ENCODE results near the gene NRIP1. TPM values are rescaled to one million over a fixed set of nuclear protein-coding genes. Genes with fewer than 3 reads are reported as not detected.

NRIP1 gene
- total RNA-seq, 1 experiment from 2014 or later: 29.6 TPM

DNA sequence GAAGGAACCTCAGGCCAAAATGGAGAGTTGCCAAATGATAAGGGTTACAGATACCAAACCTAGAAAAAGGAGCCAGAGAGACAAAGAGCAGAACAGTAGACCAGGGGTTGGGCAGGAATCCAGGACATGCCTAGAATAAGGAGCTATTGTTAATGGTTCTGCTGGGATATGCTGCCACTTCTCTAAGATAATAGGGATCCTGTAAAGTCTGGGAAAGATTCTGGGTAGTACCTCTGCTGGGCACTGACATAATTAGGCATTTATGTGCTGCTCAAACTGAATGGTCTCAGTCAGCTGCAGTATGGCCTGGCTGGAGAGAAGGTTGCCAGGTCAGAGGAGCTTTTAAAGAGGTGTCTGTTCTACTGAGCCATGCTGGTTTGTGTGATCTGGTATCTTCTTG lies 19.9 kb upstream of the NRIP1 start:
- no peaks in the 10 kb centered on the region for H3K27me3 ChIP-seq (ENCODE audit: insufficient read depth, low read length)
- ChIA-PET POLR2A (no interaction called here), CTCF (no interaction called here), RAD21 (ENCODE audit: low non-redundant PET in 1 of 2, low total read pairs in 2 of 2, uncharacterized antibody in 2 of 2, unreplicated experiment in 2 of 2) (no interaction called here)
- H3K27ac ChIP-seq (ENCODE audit: low read depth, low read length): no peak overlapping the region
- no peaks in the 10 kb centered on the region for H3K4me1 ChIP-seq (ENCODE audit: control insufficient read depth in 1 of 2, insufficient read depth in 2 of 2, low read length in 2 of 2)
- no peak overlapping the region for H3K4me2 ChIP-seq (ENCODE audit: low read length)
- no peak for DNase-seq (ENCODE audit: low read depth, low spot score)
- intact Hi-C loops (cut with micrococcal nuclease): no loop called here
- H4K20me1 ChIP-seq (ENCODE audit: insufficient read depth): no peaks in the 10 kb centered on the region
- H3K9me3 ChIP-seq (ENCODE audit: control insufficient read depth in 1 of 2, insufficient read depth in 1 of 2, low read depth in 1 of 2, low read length in 2 of 2): no peaks in the 10 kb centered on the region; a peak in 1 of 4 replicates
- ATAC-seq: no peak
- H3K36me3 ChIP-seq (ENCODE audit: control insufficient read depth in 1 of 2, insufficient read depth in 2 of 2, low read length in 2 of 2): no peaks in the 10 kb centered on the region
- H3K4me3 ChIP-seq (replicated peaks in 1 of 2; ENCODE audit: low read depth in 1 of 2, low read length in 2 of 2): no peak overlapping the region
- BruUV-seq (replicated peaks): no TSS peak
- H3K79me2 ChIP-seq (ENCODE audit: insufficient read depth, low read length): no peaks in the 10 kb centered on the region
- no peak overlapping the region for H2AFZ ChIP-seq (ENCODE audit: low read depth, low read length, poor library complexity, severe bottlenecking)
- no peaks in the 10 kb centered on the region for H3K9me2 ChIP-seq (ENCODE audit: insufficient read depth)
- no peak overlapping the region for H3K9ac ChIP-seq (ENCODE audit: low read length)
- TF ChIP-seq RAD21 (IDR thresholded peaks at IDR 0.05; ENCODE audit: low read depth) (no peak), POLR2AphosphoS5 (IDR thresholded peaks at IDR 0.05; ENCODE audit: low read depth, low read length) (no peak), ZFX (IDR thresholded peaks at IDR 0.05) (no peak), SRF (IDR thresholded peaks at IDR 0.05; ENCODE audit: low read depth) (no peak), ELF1 (IDR thresholded peaks at IDR 0.05; ENCODE audit: borderline replicate concordance, low read depth) (no peak), TCF7L2 (IDR thresholded peaks at IDR 0.05; ENCODE audit: borderline replicate concordance, extremely low read depth, insufficient read depth, insufficient read length) (no peak), EZH2 (IDR thresholded peaks at IDR 0.05) (no peak), SIN3A (IDR thresholded peaks at IDR 0.05; ENCODE audit: low read depth) (no peak)
- TF ChIP-seq, protein P1, sequence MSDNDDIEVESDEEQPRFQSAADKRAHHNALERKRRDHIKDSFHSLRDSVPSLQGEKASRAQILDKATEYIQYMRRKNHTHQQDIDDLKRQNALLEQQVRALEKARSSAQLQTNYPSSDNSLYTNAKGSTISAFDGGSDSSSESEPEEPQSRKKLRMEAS (IDR thresholded peaks at IDR 0.05): no peak
- TF ChIP-seq, protein P2, sequence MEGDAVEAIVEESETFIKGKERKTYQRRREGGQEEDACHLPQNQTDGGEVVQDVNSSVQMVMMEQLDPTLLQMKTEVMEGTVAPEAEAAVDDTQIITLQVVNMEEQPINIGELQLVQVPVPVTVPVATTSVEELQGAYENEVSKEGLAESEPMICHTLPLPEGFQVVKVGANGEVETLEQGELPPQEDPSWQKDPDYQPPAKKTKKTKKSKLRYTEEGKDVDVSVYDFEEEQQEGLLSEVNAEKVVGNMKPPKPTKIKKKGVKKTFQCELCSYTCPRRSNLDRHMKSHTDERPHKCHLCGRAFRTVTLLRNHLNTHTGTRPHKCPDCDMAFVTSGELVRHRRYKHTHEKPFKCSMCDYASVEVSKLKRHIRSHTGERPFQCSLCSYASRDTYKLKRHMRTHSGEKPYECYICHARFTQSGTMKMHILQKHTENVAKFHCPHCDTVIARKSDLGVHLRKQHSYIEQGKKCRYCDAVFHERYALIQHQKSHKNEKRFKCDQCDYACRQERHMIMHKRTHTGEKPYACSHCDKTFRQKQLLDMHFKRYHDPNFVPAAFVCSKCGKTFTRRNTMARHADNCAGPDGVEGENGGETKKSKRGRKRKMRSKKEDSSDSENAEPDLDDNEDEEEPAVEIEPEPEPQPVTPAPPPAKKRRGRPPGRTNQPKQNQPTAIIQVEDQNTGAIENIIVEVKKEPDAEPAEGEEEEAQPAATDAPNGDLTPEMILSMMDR (IDR thresholded peaks at IDR 0.05 in 2 of 3, conservative IDR thresholded peaks at IDR 0.05 in 1 of 3; ENCODE audit: borderline replicate concordance in 1 of 3, insufficient read depth in 1 of 3, low read depth in 2 of 3, low read length in 2 of 3): no peak
- TF ChIP-seq, protein P3, sequence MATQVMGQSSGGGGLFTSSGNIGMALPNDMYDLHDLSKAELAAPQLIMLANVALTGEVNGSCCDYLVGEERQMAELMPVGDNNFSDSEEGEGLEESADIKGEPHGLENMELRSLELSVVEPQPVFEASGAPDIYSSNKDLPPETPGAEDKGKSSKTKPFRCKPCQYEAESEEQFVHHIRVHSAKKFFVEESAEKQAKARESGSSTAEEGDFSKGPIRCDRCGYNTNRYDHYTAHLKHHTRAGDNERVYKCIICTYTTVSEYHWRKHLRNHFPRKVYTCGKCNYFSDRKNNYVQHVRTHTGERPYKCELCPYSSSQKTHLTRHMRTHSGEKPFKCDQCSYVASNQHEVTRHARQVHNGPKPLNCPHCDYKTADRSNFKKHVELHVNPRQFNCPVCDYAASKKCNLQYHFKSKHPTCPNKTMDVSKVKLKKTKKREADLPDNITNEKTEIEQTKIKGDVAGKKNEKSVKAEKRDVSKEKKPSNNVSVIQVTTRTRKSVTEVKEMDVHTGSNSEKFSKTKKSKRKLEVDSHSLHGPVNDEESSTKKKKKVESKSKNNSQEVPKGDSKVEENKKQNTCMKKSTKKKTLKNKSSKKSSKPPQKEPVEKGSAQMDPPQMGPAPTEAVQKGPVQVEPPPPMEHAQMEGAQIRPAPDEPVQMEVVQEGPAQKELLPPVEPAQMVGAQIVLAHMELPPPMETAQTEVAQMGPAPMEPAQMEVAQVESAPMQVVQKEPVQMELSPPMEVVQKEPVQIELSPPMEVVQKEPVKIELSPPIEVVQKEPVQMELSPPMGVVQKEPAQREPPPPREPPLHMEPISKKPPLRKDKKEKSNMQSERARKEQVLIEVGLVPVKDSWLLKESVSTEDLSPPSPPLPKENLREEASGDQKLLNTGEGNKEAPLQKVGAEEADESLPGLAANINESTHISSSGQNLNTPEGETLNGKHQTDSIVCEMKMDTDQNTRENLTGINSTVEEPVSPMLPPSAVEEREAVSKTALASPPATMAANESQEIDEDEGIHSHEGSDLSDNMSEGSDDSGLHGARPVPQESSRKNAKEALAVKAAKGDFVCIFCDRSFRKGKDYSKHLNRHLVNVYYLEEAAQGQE (IDR thresholded peaks at IDR 0.05; ENCODE audit: low read depth): no peak

Data from HCT116 (cell line).